ENCODE data around the gene DGKB. TPM values are rescaled to one million over a fixed set of nuclear protein-coding genes. Genes with fewer than 3 reads are reported as not detected.

The DGKB gene
- total RNA-seq, 1 experiment from 2014 or later: not detected

- TF ChIP-seq EZH2 (IDR thresholded peaks at IDR 0.05; ENCODE audit: borderline replicate concordance, low read depth, low read length, poor library complexity, severe bottlenecking): no peak
- TF ChIP-seq, protein P1, sequence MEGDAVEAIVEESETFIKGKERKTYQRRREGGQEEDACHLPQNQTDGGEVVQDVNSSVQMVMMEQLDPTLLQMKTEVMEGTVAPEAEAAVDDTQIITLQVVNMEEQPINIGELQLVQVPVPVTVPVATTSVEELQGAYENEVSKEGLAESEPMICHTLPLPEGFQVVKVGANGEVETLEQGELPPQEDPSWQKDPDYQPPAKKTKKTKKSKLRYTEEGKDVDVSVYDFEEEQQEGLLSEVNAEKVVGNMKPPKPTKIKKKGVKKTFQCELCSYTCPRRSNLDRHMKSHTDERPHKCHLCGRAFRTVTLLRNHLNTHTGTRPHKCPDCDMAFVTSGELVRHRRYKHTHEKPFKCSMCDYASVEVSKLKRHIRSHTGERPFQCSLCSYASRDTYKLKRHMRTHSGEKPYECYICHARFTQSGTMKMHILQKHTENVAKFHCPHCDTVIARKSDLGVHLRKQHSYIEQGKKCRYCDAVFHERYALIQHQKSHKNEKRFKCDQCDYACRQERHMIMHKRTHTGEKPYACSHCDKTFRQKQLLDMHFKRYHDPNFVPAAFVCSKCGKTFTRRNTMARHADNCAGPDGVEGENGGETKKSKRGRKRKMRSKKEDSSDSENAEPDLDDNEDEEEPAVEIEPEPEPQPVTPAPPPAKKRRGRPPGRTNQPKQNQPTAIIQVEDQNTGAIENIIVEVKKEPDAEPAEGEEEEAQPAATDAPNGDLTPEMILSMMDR (conservative IDR thresholded peaks at IDR 0.05; ENCODE audit: low read depth, low read length): no peak
- Histone ChIP-seq H3K4me1 (ENCODE audit: insufficient read depth, low read length, poor library complexity, severe bottlenecking) (no peaks in the 10 kb centered on the region), H3K36me3 (ENCODE audit: insufficient read depth, low read length, poor library complexity, severe bottlenecking) (no peaks in the 10 kb centered on the region), H3K27me3 (replicated peaks; ENCODE audit: insufficient read depth, low read depth, low read length, poor library complexity) (no peaks in the 10 kb centered on the region), H3K4me3 (ENCODE audit: low read depth, low read length, poor library complexity, severe bottlenecking) (no peak overlapping the region), H3K27ac (ENCODE audit: low read depth, low read length, poor library complexity, severe bottlenecking) (no peak overlapping the region), H3K9me3 (ENCODE audit: low read depth, low read length, poor library complexity, severe bottlenecking) (no peaks in the 10 kb centered on the region)
- POLR2A ChIA-PET (ENCODE audit: low non-redundant PET): no interaction called here
- DNase-seq (ENCODE audit: low spot score): no peak
- CTCF ChIA-PET: no interaction called here
- intact Hi-C loops (cut with micrococcal nuclease; ENCODE audit: unreplicated experiment): no loop called here
- no TSS peak for BruUV-seq (replicated peaks)
Observed at GRCh38 chr7:14207711-14208110, 694.8 kb downstream of the DGKB start.

- BruUV-seq (replicated peaks): no TSS peak
Observed at GRCh38 chr7:14207138-14207537, 695.4 kb downstream of the DGKB start.

DNA sequence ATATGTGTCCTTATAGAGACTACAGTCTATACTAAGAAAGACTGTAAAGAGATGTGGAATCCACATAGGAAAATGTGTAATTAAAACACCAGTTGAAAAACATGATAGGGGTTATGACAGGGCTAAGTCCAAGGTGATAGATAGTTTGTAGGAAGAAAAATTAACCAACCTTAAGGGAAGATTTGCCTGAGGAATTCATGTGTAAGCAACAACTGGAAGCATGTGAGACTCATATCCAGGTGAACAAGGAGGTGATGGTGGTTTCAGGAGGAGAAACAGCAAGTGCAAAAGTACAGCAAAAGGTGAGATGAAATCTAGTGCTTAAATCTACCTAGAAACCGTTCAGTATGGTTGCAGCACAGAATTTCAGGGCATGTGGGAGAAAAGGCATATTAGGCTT lies 696.4 kb downstream of the DGKB start:
- no peak for TF ChIP-seq EZH2 (IDR thresholded peaks at IDR 0.05; ENCODE audit: borderline replicate concordance, low read depth, low read length, poor library complexity, severe bottlenecking)
- TF ChIP-seq, protein P1 (conservative IDR thresholded peaks at IDR 0.05; ENCODE audit: low read depth, low read length): no peak
- POLR2A ChIA-PET (ENCODE audit: low non-redundant PET): no interaction called here
- Histone ChIP-seq H3K4me3 (ENCODE audit: low read depth, low read length, poor library complexity, severe bottlenecking) (no peak overlapping the region), H3K9me3 (ENCODE audit: low read depth, low read length, poor library complexity, severe bottlenecking) (no peaks in the 10 kb centered on the region), H3K27ac (ENCODE audit: low read depth, low read length, poor library complexity, severe bottlenecking) (no peak overlapping the region), H3K4me1 (ENCODE audit: insufficient read depth, low read length, poor library complexity, severe bottlenecking) (no peaks in the 10 kb centered on the region), H3K36me3 (ENCODE audit: insufficient read depth, low read length, poor library complexity, severe bottlenecking) (no peaks in the 10 kb centered on the region), H3K27me3 (replicated peaks; ENCODE audit: insufficient read depth, low read depth, low read length, poor library complexity) (no peaks in the 10 kb centered on the region)
- CTCF ChIA-PET: no interaction called here
- no TSS peak for BruUV-seq (replicated peaks)
- DNase-seq (ENCODE audit: low spot score): no peak
- intact Hi-C loops (cut with micrococcal nuclease; ENCODE audit: unreplicated experiment): no loop called here

More at GRCh38 chr7:14207138-14207537, 695.4 kb downstream of the DGKB start:
- ChIA-PET POLR2A (ENCODE audit: low non-redundant PET) (no interaction called here), CTCF (no interaction called here)
- Histone ChIP-seq H3K27me3 (replicated peaks; ENCODE audit: insufficient read depth, low read depth, low read length, poor library complexity) (no peaks in the 10 kb centered on the region), H3K9me3 (ENCODE audit: low read depth, low read length, poor library complexity, severe bottlenecking) (no peaks in the 10 kb centered on the region), H3K27ac (ENCODE audit: low read depth, low read length, poor library complexity, severe bottlenecking) (no peak overlapping the region), H3K36me3 (ENCODE audit: insufficient read depth, low read length, poor library complexity, severe bottlenecking) (no peaks in the 10 kb centered on the region), H3K4me3 (ENCODE audit: low read depth, low read length, poor library complexity, severe bottlenecking) (no peak overlapping the region), H3K4me1 (ENCODE audit: insufficient read depth, low read length, poor library complexity, severe bottlenecking) (no peaks in the 10 kb centered on the region)
- DNase-seq (ENCODE audit: low spot score): no peak
- TF ChIP-seq EZH2 (IDR thresholded peaks at IDR 0.05; ENCODE audit: borderline replicate concordance, low read depth, low read length, poor library complexity, severe bottlenecking): no peak
- TF ChIP-seq, protein P1 (conservative IDR thresholded peaks at IDR 0.05; ENCODE audit: low read depth, low read length): no peak
- intact Hi-C loops (cut with micrococcal nuclease; ENCODE audit: unreplicated experiment): no loop called here
